ENCODE measurements around the gene ADGRG4.

The ADGRG4 gene

GRCh38 chrX:136295380-136295779 is 5.4 kb upstream of the ADGRG4 start:
- DNase-seq: no peak

- DNase-seq: no peak
Measured at GRCh38 chrX:136303041-136303440, 2.3 kb downstream of the ADGRG4 start.

DNA sequence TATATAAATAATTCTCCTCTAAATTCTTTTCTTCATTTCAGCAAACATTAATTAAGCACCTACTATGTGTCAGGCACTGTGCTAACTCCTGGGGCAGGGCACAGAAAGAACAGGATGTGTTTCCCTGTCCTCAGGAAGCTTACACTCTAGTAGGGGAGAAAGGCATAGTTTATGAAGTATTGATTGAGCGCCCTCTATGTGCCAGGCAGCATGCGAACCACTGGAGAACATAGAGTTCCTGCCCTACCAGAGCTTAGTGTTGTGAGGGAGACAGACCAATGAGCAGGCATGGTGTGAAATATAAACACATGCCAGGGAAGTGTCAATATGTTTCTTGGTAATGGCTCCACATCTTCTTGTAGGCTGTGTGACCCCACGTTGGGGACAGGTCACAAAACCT is 3.7 kb downstream of the ADGRG4 start:
- DNase-seq: no peak

DNA sequence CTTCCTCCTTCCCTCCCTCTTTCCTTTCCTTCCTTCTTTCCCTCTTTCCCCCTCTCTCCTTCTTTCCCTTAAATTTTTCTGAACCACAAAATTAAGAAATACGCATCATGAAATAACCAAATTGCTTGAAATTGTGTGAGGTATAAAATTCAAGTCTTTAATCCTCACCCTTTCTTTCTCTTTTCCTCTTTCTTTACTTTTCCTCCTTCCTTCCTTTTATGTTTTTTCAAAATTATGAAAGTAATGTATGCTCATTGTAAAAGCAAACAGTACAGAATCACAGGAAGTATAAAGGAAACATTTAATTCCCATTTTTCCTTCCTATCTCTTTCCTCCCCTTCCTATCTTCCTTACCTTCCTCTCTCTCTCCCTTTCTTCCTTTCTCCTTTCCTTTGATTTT is 5.4 kb downstream of the ADGRG4 start:
- DNase-seq: no peak

- no peak for DNase-seq
Measured at GRCh38 chrX:136307471-136307870, 6.7 kb downstream of the ADGRG4 start.

DNA sequence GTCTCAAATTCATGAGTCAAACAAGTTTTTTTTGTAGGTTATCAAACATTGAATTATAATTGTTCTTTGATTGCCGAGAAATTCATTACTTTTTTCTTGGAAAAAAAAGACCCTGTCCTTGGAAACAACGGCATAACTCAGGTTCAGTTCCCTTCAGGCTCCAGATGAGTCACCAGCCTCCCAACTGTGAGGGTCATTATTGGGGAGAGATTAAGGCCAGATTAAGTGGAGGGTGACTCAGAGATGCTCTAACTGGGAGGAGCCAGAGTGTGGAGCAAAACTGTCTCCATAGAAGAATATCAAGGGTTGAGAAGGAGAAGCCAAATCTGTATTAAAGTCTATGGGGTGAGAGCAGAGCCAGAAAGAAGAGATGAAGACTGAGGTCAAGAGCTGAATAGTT is 9.6 kb downstream of the ADGRG4 start:
- DNase-seq: no peak

DNA sequence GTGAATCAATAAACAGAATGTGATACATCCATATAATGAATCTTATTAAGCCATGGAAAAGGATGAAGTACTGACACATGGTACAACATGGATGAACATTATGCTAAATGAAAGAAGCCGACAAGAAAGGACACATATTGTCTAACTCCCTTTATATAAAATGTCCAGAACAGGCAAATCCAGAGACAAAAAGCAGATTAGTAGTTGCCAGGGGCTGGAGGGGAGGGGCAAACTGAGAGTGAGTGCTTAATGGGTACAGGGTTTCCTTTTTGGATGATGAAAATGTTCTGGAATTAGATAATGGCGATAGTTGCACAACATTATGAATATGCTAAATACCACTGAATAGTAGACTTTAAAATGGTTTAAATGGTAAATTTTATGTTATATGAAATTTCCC is 17.4 kb downstream of the ADGRG4 start:
- no peak for DNase-seq

- no peak for DNase-seq
Measured at GRCh38 chrX:136318895-136319597, 18.3 kb downstream of the ADGRG4 start.

- DNase-seq: no peak
Measured at GRCh38 chrX:136319600-136319999, 18.8 kb downstream of the ADGRG4 start.

- DNase-seq: no peak
Measured at GRCh38 chrX:136321532-136321931, 20.8 kb downstream of the ADGRG4 start.

- DNase-seq: no peak
Measured at GRCh38 chrX:136322064-136322463, 21.3 kb downstream of the ADGRG4 start.

- DNase-seq: no peak
Measured at GRCh38 chrX:136325377-136325776, 24.6 kb downstream of the ADGRG4 start.

GRCh38 chrX:136328933-136329332 is 28.2 kb downstream of the ADGRG4 start:
- DNase-seq: no peak

DNA sequence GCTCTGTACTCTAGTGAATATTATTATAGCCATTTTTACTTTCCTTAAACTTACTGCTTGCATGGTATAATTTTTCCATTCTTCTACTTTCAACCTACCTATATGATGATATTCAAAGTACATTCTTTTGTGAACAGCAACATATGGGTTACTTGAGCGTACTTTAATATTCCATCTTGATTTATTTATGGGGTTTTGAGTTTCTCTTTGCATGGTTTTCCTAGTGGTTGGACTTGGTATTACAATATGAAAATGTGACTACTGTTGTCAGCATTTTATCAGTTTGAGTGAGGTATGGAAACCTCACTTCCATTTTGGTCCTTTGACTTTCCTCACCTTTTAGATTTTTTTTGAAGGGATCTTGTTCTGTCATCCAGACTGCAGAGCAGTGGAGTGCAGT is 35.9 kb downstream of the ADGRG4 start:
- peak; percentile 0 for DNase-seq

DNA sequence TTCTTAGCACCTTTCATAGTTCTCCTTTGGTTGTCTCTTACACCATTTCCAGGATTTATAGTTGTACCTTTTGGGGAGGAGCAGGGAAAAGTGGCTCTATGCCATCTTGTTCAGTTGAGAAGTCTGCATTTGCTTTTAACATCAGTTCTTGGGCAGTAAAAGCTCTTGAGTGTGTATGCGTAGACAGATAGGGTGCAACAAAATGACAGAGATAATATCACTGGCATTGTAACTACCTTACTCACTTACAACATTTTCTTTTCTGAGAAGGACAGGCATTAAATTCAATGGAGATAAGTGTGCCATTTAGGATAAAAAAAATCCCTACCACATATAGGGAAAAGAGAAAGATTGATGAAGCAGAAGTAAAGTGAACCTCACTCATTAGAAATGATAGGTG is 38.9 kb downstream of the ADGRG4 start:
- no peak for DNase-seq

DNA sequence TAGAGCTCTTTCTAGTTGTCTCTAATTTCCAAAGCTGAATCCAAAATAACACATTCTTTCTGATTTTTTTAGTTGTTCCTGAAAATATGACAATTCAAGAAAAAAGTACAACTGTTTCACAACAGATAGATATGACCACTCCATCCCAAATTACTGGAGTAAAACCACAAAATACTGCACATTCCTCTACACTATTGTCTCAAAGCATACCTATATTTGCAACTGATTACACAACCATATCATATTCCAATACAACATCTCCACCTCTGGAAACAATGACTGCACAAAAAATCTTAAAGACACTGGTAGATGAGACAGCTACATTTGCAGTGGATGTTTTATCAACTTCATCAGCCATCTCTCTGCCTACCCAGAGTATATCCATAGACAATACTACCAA is 43.6 kb downstream of the ADGRG4 start:
- DNase-seq: no peak

DNA sequence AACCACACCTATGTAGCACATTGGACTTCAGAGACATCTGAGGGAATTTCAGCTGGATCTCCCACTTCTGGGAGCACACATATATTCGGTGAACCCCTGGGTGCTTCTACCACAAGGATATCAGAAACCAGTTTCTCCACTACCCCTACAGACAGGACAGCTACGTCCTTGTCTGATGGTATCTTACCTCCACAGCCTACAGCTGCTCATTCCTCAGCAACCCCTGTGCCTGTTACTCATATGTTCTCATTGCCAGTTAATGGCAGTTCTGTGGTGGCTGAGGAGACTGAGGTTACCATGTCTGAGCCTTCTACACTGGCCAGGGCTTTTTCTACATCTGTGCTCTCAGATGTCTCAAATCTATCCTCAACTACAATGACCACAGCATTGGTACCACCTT is 45.7 kb downstream of the ADGRG4 start:
- DNase-seq: no peak

GRCh38 chrX:136347706-136348105 is 46.9 kb downstream of the ADGRG4 start:
- no peak for DNase-seq

GRCh38 chrX:136353526-136354093 is 52.8 kb downstream of the ADGRG4 start:
- no peak for DNase-seq

DNA sequence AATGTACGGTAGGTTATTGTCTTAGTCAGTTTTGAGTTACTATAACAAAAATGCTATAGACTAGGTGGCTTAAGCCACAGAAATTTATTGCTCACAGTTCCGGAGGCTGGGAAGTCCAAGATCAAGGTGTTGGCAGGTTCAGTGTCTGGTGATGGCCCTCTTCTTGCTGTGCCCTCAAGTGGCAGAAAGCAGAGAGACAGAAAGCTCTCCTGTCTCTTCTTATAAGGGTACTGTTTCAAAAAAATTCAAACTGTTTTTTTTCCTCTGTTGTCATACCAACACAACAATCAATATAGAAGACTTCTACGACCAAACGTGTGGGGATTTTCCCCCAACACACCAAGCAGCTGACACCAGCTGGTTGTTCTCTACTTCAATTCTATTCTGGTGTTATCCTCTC is 53.4 kb downstream of the ADGRG4 start:
- no peak for DNase-seq

GRCh38 chrX:136369377-136369776 is 68.6 kb downstream of the ADGRG4 start:
- DNase-seq: no peak

GRCh38 chrX:136376713-136377112 is 76.0 kb downstream of the ADGRG4 start:
- no peak for DNase-seq

GRCh38 chrX:136380010-136380769 is 79.4 kb downstream of the ADGRG4 start:
- DNase-seq: no peak

- no peak for DNase-seq
Measured at GRCh38 chrX:136386173-136386572, 85.4 kb downstream of the ADGRG4 start.
